Neural crest cell (in vitro differentiated cells): ENCODE data around the gene FGFBP2. TPM values are rescaled to one million over a fixed set of nuclear protein-coding genes. Genes with fewer than 3 reads are reported as not detected.

Experiments
- DNase-seq: peaks from one replicate; pipeline ENCODE4 v3.0.0; 2021; ENCODE audit warnings: low read depth, mixed read lengths, low spot score
- H3K27ac Mint-ChIP-seq: one replicate; pipeline ENCODE4 v1.8.0; 2021; ENCODE audit warnings: mild to moderate bottlenecking, mixed read lengths; ENCODE audit not compliant: unreplicated experiment
- H3K27me3 Mint-ChIP-seq: 2 replicates; pipeline ENCODE4 v1.8.0; 2021; ENCODE audit warnings: low read depth, mild to moderate bottlenecking, mixed read lengths
- H3K36me3 Mint-ChIP-seq: 2 replicates; pipeline ENCODE4 v1.8.0; 2021; ENCODE audit warnings: low read depth, mild to moderate bottlenecking, mixed read lengths
- H3K4me1 Mint-ChIP-seq: 2 replicates; pipeline ENCODE4 v1.8.0; 2021; ENCODE audit warnings: mixed read lengths
- H3K4me3 Mint-ChIP-seq: one replicate; pipeline ENCODE4 v1.8.0; 2021; ENCODE audit warnings: mild to moderate bottlenecking, mixed read lengths
- H3K9me3 Mint-ChIP-seq: 2 replicates; pipeline ENCODE4 v1.8.0; 2021; ENCODE audit warnings: mixed read lengths
- CTCF ChIP-seq: fragments of 200-600 bp; sonication (generic); conservative IDR thresholded peaks from 2 replicates; pipeline ENCODE4 v1.5.0; 2021; ENCODE audit warnings: antibody characterized with exemption, mild to moderate bottlenecking
- total RNA-seq: library from RNA; stranded (reverse); gene quantifications from 2 replicates; pipeline ENCODE4 v1.2.1, GENCODE V29; 2021

The FGFBP2 gene
- total RNA-seq, 1 donor from 2014 or later: 0.28 TPM

- no peak for TF ChIP-seq CTCF
- Mint-ChIP-seq H3K4me3 (no peak overlapping the region), H3K27ac (no peak overlapping the region), H3K36me3 (no peaks in the 10 kb centered on the region), H3K9me3 (peaks cover 5% of the 10 kb centered on the region), H3K27me3 (no peaks in the 10 kb centered on the region), H3K4me1 (no peaks in the 10 kb centered on the region)
- no peak for DNase-seq
These were observed 32.7 kb downstream of the FGFBP2 start for GRCh38 chr4:15930314-15930713.

- TF ChIP-seq CTCF: no peak
- Mint-ChIP-seq H3K36me3 (no peaks in the 10 kb centered on the region), H3K4me3 (no peak overlapping the region), H3K4me1 (no peaks in the 10 kb centered on the region), H3K27ac (no peak overlapping the region), H3K9me3 (peaks cover 5% of the 10 kb centered on the region), H3K27me3 (no peaks in the 10 kb centered on the region)
- DNase-seq: no peak
These were observed 33.4 kb downstream of the FGFBP2 start for GRCh38 chr4:15929540-15929939.

- Mint-ChIP-seq H3K36me3 (no peaks in the 10 kb centered on the region), H3K9me3 (peaks cover 5% of the 10 kb centered on the region), H3K27ac (no peak overlapping the region), H3K27me3 (peaks cover 3% of the 10 kb centered on the region), H3K4me1 (no peaks in the 10 kb centered on the region), H3K4me3 (no peak overlapping the region)
- DNase-seq: no peak
- TF ChIP-seq CTCF: no peak
These were observed 34.1 kb downstream of the FGFBP2 start for GRCh38 chr4:15928883-15929282.

- no peak for DNase-seq
- no peaks in the 10 kb centered on the region for H3K36me3 Mint-ChIP-seq
- H3K4me3 Mint-ChIP-seq: no peak overlapping the region
- no peaks in the 10 kb centered on the region for H3K4me1 Mint-ChIP-seq
- no peak for TF ChIP-seq CTCF
- H3K27me3 Mint-ChIP-seq: peaks cover 9% of the 10 kb centered on the region
- no peaks in the 10 kb centered on the region for H3K9me3 Mint-ChIP-seq
- no peak overlapping the region for H3K27ac Mint-ChIP-seq
These were observed 36.5 kb downstream of the FGFBP2 start for GRCh38 chr4:15926486-15926885.

GRCh38 chr4:15925830-15926229, 37.1 kb downstream of the FGFBP2 start:
- Mint-ChIP-seq H3K9me3 (no peaks in the 10 kb centered on the region), H3K36me3 (no peaks in the 10 kb centered on the region), H3K27me3 (peaks cover 9% of the 10 kb centered on the region), H3K27ac (no peak overlapping the region), H3K4me1 (no peaks in the 10 kb centered on the region), H3K4me3 (no peak overlapping the region)
- DNase-seq: no peak
- TF ChIP-seq CTCF: no peak

GRCh38 chr4:15921592-15921932, 41.4 kb downstream of the FGFBP2 start:
- no peak overlapping the region for H3K4me3 Mint-ChIP-seq
- no peak for TF ChIP-seq CTCF
- H3K27me3 Mint-ChIP-seq: peaks cover 9% of the 10 kb centered on the region
- no peak for DNase-seq
- H3K4me1 Mint-ChIP-seq: no peaks in the 10 kb centered on the region
- H3K9me3 Mint-ChIP-seq: no peaks in the 10 kb centered on the region
- H3K36me3 Mint-ChIP-seq: no peaks in the 10 kb centered on the region
- no peak overlapping the region for H3K27ac Mint-ChIP-seq
